Measurements from ENCODE around the gene IGF2BP2. TPM values are rescaled to one million over a fixed set of nuclear protein-coding genes. Genes with fewer than 3 reads are reported as not detected.

IGF2BP2 gene
- total RNA-seq, 4 donors from 2014 or later, result 29.3 to 49.8 (median 41.8) TPM

GRCh38 chr3:185623939-185624665, 200.7 kb downstream of the IGF2BP2 start:
- WGBS, 2 donors, result 95 to 96% methylated on average over 7 of the region's 7 CpGs
- peaks cover 0 to 92% (median 2%) of the 10 kb centered on the region in 3 donors for H3K36me3 ChIP-seq
- no peak overlapping the region for H3K27ac ChIP-seq

GRCh38 chr3:185613016-185613415, 211.8 kb downstream of the IGF2BP2 start:
- no peak for TF ChIP-seq EP300 (IDR thresholded peaks at IDR 0.05)
- no peak for TF ChIP-seq POLR2A (IDR thresholded peaks at IDR 0.05)
- TF ChIP-seq CTCF (IDR thresholded peaks at IDR 0.05), result no peak
- DNase-seq (ENCODE audit: low spot score in 2 of 2), result no peak
- peaks cover 2 to 97% (median 25%) of the 10 kb centered on the region in 3 donors for H3K36me3 ChIP-seq
- H3K4me3 ChIP-seq, result no peak overlapping the region
- 87 to 93% methylated on average over 6 of the region's 6 CpGs for WGBS, 2 donors
- H3K9me3 ChIP-seq, result no peaks in the 10 kb centered on the region
- H3K27me3 ChIP-seq, result no peaks in the 10 kb centered on the region
- no peaks in the 10 kb centered on the region for H3K4me1 ChIP-seq
- H3K27ac ChIP-seq, result no peak overlapping the region

More at GRCh38 chr3:185623939-185624665, 200.7 kb downstream of the IGF2BP2 start:
- H3K4me1 ChIP-seq, result peaks cover 0 to 6% (median 2%) of the 10 kb centered on the region in 4 donors
- H3K4me3 ChIP-seq, result no peak overlapping the region
- H3K27me3 ChIP-seq, result no peaks in the 10 kb centered on the region
- H3K9me3 ChIP-seq, result no peaks in the 10 kb centered on the region
- TF ChIP-seq EP300 (IDR thresholded peaks at IDR 0.05) (no peak), CTCF (IDR thresholded peaks at IDR 0.05) (no peak), POLR2A (IDR thresholded peaks at IDR 0.05) (no peak)
- DNase-seq (ENCODE audit: low spot score in 2 of 2), result no peak

- WGBS, 2 donors, result 83 to 87% methylated on average over 4 of the region's 4 CpGs
- Histone ChIP-seq H3K27ac (no peak overlapping the region), H3K4me3 (no peak overlapping the region), H3K9me3 (no peaks in the 10 kb centered on the region), H3K27me3 (no peaks in the 10 kb centered on the region), H3K36me3 (peaks cover 2 to 97% (median 34%) of the 10 kb centered on the region in 3 donors), H3K4me1 (no peaks in the 10 kb centered on the region)
- no peak for DNase-seq (ENCODE audit: low spot score in 2 of 2)
- TF ChIP-seq CTCF (IDR thresholded peaks at IDR 0.05) (no peak), POLR2A (IDR thresholded peaks at IDR 0.05) (no peak), EP300 (IDR thresholded peaks at IDR 0.05) (no peak)
These were observed 218.6 kb downstream of the IGF2BP2 start for GRCh38 chr3:185606196-185606595.

- Histone ChIP-seq H3K4me1 (no peaks in the 10 kb centered on the region), H3K4me3 (no peak overlapping the region), H3K27me3 (no peaks in the 10 kb centered on the region), H3K36me3 (peaks cover 0 to 97% (median 28%) of the 10 kb centered on the region in 3 donors), H3K27ac (no peak overlapping the region), H3K9me3 (no peaks in the 10 kb centered on the region)
- TF ChIP-seq EP300 (IDR thresholded peaks at IDR 0.05), result no peak
- TF ChIP-seq POLR2A (IDR thresholded peaks at IDR 0.05), result no peak
- no peak for TF ChIP-seq CTCF (IDR thresholded peaks at IDR 0.05)
- DNase-seq (ENCODE audit: low spot score in 2 of 2), result no peak
These were observed 219.3 kb downstream of the IGF2BP2 start for GRCh38 chr3:185605566-185605965.

GRCh38 chr3:185595526-185595925, 229.3 kb downstream of the IGF2BP2 start:
- no peak for DNase-seq (ENCODE audit: low spot score in 2 of 2)
- H3K9me3 ChIP-seq, result no peaks in the 10 kb centered on the region
- H3K4me3 ChIP-seq, result no peak overlapping the region
- H3K27me3 ChIP-seq, result no peaks in the 10 kb centered on the region
- H3K36me3 ChIP-seq, result peaks cover 0 to 78% (median 0%) of the 10 kb centered on the region in 3 donors
- TF ChIP-seq EP300 (IDR thresholded peaks at IDR 0.05) (no peak), CTCF (IDR thresholded peaks at IDR 0.05) (no peak), POLR2A (IDR thresholded peaks at IDR 0.05) (no peak)
- WGBS, 2 donors, result 85 to 93% methylated on average over 4 of the region's 4 CpGs
- H3K27ac ChIP-seq, result no peak overlapping the region
- H3K4me1 ChIP-seq, result no peaks in the 10 kb centered on the region
